ENCODE measurements around the gene FADS2.

The FADS2 gene

DNA sequence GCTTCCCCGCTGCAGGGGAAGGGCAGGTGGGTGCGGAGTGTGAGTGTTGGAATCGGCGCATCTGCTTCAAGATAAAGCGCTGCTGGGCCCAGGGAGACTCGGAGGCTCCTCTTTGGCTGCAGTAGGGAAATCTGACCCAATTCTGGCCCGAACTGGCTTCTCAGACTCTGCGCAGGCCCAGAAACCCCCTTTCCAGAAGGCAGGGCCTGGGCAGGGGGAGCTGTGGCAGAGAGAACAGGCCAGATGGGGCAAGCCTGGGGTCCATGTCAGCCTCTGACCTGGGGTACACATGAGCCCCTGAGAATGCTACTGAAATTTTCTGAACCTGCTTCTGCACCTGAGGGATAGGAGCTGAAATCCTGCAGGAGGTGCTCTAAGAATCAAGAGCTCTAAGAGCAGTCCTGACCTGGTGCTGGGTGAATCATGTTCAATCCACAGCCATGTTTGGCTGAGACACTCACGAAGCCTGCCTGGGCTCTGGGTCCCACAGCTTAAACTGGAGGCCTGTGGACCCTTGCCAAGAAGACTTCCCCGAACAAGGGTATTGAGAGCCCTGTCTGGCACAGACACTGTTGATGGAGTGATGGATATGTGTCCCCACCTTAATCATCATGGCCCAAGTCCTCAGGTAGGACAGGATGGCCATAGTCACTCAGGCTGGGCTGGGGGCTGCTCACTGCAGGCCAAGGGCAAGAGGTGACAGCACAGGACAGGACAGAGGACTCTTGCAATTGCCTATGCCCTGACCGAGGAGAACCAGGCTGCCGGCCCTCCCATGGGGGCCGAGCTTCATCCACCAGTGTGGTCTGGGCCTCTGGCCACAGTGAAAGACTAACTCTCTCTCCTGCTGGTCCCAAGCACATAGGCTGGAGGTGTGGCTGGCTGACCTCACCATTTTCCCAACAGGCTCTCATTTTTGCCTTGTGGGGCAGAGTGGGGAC, 82.4 kb downstream of the FADS2 start:
- DNase-seq: no peak

DNA sequence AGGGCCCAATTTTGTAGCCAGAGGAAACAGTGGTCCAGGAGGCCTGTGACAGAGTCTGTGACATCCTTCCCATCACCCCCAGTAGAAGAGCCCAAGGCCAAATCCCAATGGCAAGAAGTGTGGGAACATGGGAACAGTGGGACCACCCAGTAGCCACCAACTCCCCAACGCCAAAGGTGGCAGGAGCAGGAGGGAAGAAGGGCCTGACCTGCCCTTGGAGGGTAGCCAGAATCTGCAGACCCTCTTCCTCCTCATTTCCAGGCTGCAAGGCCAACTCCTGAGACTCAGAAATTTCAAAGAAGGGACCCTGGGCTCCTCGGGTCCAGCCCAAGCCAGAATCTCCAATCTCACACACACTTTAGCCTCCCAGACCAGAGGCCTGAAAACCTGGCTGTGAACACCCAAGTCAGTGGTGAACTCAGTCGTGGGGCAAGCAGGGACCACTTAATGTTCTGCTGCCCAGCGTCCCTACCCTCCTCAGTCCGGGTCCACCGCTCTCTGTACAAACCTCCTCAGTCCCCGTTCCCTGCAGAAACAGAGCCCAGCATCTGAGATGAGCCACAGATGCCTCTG, 83.1 kb downstream of the FADS2 start:
- DNase-seq: no peak

DNA sequence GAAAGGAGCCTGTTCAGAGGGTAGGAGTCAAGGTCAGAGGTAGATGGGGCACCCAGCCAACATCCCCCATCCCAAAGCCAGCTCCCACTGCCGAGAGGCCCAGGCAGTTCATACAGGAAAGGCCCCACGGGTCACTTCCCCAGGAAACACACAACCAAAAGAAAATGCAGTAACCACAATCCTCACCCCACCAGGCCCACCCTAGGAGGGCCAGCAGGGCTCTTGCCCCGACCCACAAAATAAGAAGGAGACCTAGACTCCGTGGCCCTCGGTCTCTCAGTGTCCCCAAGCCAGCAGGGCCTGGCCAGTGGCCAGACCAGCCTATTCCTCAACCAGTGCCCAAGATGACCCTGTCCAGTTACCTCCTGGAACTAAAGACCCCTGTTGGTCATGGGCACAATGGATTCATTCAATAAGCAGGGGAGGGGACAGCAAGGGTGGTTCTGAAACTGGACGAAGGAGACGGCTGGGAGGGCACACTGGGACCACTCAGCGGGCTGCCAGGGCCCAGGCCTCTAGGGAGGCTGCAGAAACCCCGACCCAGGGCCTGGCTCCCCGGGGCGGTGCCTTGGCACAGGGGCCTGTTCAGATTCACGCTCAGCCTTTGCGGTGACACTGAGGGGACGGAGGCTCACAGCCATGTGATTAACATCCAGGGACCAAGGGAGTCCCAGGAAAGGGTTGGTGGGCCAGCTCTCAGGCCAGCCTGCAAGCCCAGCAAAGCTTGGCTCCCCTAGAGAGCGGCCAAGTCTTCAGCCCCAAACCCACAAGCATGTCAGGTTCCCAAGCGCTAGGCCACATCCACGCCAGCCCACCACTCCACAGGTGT, 83.8 kb downstream of the FADS2 start:
- DNase-seq: no peak

DNA sequence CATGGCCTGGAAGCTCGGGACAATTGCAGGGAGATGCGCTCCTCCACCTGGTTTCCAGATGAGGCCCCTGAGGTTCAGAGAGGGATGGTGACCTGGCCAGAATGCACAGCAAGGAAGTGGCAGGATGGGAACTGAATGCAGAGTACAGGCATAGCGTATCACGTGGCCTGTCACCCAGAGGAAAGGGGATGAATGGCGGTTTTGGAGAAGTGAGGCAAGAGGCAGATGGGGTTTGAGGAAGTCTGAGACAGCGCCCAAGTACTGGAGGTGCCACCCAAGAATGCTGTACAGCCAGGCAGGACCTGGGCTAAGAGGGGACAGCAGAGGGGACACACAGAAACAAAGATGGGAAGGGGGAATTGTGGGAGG, 84.4 kb downstream of the FADS2 start:
- DNase-seq: no peak

DNA sequence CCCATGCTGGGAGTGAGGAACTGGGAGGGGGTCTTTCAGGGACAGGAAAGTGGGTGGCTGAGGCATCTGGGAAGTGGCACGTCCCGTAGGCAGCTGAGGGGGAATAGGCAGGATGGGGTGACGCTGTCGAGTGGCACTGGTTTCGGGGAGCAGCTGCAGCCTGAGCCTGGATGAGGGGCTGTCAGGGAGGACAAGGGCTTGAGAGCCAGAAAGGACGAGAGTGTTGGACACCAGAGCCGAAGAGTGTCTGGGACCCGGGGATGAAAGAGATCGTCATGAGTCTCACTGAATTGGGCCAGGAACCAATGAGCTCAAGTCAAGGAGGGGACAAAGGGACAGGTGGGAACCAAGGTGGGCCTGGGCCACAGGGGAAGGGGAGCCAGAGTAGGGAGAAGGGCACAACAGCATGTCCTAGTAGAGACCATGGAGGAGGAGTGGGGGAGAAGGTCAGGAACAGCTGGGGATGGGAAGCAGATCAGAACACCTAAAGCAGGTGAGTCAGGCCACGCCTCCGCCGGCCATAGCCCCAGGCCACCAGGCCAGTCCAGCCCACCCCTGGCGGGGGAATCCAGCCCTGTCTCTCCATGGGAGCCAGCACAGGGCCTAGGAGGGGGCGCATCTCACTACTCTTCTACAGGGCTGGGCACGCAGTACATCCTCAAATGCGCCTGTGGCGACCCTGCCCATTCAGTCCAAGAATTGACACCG, 85.0 kb downstream of the FADS2 start:
- DNase-seq: no peak

DNA sequence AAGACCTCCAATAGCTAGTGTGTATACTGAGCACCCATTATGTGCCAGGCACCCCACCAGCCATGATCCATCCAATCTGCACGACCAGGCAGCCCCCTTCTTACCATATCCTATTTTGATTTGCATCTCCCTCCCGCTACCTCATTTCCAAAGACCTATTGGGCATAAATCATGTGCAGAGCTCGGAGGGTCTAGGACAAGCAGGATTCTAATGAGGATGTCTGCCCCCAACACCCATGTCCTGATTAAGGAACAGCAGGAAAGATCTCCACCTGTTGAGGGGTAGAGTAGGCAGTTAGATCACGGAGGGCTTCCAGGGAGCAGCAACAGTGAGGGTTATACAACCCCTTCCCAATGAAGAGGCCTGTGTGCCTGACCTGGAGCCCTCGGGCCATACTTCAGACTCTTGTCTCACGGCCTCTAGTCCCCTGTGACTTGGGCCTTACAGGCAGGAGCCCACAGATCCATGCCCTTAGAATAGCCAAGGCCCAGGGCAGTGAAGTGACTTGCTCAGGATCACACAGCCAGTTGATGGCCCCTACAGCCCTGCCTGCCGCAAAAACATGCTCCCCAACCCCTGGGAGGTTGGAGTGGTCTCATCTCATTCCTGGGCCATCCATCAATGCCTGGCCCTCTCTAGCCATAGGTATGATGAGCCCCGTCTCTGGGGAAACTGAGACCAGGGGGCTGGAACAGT, 85.7 kb downstream of the FADS2 start:
- DNase-seq: no peak

DNA sequence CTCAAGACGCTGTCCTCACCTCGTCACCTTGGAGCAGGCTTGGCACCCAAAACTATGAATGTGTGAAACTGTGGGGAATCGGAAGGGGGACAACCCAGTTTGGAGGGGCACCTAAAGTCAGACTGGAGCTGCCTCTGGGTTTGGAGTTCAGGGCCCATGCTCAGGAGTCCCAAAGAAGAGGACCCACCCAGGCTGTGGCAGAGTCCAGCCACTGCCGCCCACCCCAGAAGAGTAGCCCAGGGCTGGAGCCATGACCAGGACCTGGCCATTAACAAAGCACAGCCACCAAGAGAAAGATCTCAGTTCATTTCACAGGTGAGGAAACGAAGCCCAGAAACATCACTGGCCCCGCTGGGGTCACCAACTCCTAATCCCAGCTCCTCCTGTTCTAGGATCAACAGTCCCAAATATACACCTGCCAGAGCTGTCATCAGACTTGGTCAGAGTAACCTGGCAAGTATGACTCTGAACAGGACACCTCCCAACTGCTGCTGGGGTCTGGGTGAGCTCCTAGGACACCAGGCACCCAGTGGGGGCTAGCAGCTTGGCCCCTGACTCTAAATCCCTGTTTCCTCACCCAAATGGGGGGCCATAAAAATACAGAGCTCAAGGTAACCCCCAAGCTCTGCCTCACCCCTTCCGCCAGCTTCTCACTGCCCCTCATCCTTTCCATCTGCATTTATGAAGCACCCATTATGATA, 86.5 kb downstream of the FADS2 start:
- DNase-seq: no peak

DNA sequence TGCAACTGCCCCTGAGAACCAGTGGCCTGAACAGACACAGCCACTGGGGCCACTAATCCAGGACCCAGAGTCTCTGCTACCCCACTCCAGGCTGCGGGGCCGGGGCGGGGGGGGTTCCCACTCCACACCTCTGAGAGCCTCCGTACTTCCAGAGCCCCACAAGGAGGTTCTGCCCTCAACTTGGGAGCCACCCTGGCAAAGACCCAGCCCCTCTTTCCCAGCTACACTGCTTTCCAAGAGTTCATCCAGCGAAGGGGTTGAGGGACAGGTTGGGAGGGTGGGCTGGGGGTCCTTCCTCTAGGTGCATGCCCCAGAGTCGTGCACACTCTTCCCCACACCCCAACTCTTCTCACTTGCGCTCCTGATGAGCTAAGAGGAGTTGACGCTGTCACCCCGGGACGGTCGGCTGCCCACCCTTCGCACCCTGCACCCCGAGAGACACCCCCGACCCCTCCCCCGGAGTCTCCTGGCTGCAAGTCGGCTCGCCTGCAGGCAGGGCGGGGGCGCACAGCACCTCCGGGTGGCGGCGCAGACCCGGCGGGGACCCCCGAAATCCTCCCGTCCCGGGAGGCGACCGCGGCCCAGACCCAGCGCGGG, 88.7 kb downstream of the FADS2 start:
- DNase-seq: no peak

Data from NCI-H2107 (cell line).